Peyer's patch (tissue), 4 donors: Measurements from ENCODE around the gene TXNL4B.

Source experiments
- CTCF ChIP-seq, 6 experiments: fragments of 450-650 bp in 4 of 6; fragments of 200-600 bp in 2 of 6; sonication (generic) in 1 of 6; IDR thresholded peaks; one replicate each; pipeline ENCODE4 v1.5.1; 2017 to 2019; ENCODE audit warnings: antibody characterized with exemption in 6 of 6, mild to moderate bottlenecking in 3 of 6, moderate library complexity in 1 of 6
- POLR2A ChIP-seq, 2 donors: fragments of 450-650 bp; IDR thresholded peaks; one replicate each; pipeline ENCODE4 v1.5.1; 2017; ENCODE audit warnings: antibody characterized with exemption in 2 of 2, mild to moderate bottlenecking in 2 of 2, moderate library complexity in 2 of 2

- TF ChIP-seq CTCF (IDR thresholded peaks at IDR 0.05) (no peak), POLR2A (IDR thresholded peaks at IDR 0.05) (no peak)
These were observed 49.1 kb downstream of the TXNL4B start for GRCh38 chr16:72044296-72044695.
